Measurements from ENCODE around the gene HOXB6.
A peak's percentile ranks its signal among the peaks of the same experiment; 100 is the strongest.

HOXB6 gene

DNA sequence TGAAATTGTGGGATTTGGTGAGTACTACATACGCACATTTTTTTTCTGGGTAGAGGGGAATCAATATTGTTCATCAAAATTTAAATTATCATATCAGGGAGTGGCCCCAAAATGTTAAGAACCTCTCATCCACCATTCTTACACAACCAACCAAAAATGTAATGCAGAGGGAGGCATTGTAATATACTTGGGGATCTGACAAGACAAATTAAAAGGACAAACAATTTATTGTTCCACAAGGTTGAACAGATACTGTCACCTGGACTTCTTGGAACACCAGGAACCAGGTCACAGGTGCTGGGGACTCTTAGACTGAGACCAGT is 36.0 kb upstream of the HOXB6 start:
- no peak for DNase-seq (ENCODE audit: low read depth)
- TF ChIP-seq, protein P1, sequence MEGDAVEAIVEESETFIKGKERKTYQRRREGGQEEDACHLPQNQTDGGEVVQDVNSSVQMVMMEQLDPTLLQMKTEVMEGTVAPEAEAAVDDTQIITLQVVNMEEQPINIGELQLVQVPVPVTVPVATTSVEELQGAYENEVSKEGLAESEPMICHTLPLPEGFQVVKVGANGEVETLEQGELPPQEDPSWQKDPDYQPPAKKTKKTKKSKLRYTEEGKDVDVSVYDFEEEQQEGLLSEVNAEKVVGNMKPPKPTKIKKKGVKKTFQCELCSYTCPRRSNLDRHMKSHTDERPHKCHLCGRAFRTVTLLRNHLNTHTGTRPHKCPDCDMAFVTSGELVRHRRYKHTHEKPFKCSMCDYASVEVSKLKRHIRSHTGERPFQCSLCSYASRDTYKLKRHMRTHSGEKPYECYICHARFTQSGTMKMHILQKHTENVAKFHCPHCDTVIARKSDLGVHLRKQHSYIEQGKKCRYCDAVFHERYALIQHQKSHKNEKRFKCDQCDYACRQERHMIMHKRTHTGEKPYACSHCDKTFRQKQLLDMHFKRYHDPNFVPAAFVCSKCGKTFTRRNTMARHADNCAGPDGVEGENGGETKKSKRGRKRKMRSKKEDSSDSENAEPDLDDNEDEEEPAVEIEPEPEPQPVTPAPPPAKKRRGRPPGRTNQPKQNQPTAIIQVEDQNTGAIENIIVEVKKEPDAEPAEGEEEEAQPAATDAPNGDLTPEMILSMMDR (conservative IDR thresholded peaks at IDR 0.05; ENCODE audit: control insufficient read depth, insufficient read depth, low read depth, low read length) = no peak
- no peak overlapping the region for H3K4me3 ChIP-seq (ENCODE audit: control insufficient read depth, low read depth, low read length)

DNA sequence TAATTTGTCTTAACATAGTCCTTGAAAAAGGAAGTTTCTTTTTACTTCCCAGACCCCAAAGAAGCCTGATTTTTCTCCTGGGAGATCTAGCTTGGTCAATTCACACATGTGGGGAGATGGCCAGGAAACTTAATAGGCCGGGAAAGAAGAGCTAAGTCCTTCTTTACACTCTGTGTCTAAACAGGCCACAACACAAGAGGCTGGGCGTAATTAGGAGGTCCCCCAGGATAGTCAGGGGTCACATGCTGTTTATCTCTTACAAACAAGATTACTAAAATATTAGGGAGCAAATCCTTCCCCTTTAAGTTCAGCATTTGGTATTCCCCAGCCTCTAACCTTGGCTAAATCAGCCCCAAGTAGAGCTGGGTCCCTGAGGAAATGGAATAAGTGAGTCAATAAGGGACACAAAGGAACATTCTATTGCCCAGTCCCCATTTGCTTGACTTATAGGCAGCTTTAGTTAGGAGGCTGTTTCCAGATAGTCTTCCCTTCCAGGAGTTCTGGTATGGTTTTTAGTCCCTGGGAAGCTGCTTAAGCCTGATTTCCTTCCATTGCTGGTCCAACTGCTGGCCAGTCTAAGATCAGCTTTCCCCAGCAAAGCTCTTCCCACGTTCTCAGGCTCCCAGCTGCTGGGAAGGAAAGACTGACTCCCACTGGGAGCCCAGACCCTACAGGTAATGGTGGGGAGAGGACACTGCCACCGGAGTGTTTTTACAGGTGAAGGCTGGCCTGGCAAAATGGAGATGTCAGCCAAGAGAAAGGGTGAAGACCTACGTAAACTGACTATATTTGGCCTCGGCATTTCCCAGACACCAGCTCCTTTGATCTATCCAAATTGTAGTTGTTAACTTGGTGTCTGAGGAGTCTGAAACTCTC is 35.4 kb upstream of the HOXB6 start:
- no peak for DNase-seq (ENCODE audit: low read depth)
- TF ChIP-seq, protein P1 (conservative IDR thresholded peaks at IDR 0.05; ENCODE audit: control insufficient read depth, insufficient read depth, low read depth, low read length) = no peak

GRCh38 chr17:48639136-48639535 is 34.4 kb upstream of the HOXB6 start:
- DNase-seq (ENCODE audit: low read depth) = no peak
- TF ChIP-seq, protein P1 (conservative IDR thresholded peaks at IDR 0.05; ENCODE audit: control insufficient read depth, insufficient read depth, low read depth, low read length) = no peak
- H3K4me3 ChIP-seq (ENCODE audit: control insufficient read depth, low read depth, low read length) = no peak overlapping the region

More for the DNA sequence above, 35.4 kb upstream of the HOXB6 start:
- no peak overlapping the region for H3K4me3 ChIP-seq (ENCODE audit: control insufficient read depth, low read depth, low read length)

- TF ChIP-seq, protein P1 (conservative IDR thresholded peaks at IDR 0.05; ENCODE audit: control insufficient read depth, insufficient read depth, low read depth, low read length) = no peak
- peak; percentile 94 for DNase-seq (ENCODE audit: low read depth)
- H3K4me3 ChIP-seq (ENCODE audit: control insufficient read depth, low read depth, low read length) = no peak overlapping the region
Observed at GRCh38 chr17:48637323-48638260, 32.8 kb upstream of the HOXB6 start.

DNA sequence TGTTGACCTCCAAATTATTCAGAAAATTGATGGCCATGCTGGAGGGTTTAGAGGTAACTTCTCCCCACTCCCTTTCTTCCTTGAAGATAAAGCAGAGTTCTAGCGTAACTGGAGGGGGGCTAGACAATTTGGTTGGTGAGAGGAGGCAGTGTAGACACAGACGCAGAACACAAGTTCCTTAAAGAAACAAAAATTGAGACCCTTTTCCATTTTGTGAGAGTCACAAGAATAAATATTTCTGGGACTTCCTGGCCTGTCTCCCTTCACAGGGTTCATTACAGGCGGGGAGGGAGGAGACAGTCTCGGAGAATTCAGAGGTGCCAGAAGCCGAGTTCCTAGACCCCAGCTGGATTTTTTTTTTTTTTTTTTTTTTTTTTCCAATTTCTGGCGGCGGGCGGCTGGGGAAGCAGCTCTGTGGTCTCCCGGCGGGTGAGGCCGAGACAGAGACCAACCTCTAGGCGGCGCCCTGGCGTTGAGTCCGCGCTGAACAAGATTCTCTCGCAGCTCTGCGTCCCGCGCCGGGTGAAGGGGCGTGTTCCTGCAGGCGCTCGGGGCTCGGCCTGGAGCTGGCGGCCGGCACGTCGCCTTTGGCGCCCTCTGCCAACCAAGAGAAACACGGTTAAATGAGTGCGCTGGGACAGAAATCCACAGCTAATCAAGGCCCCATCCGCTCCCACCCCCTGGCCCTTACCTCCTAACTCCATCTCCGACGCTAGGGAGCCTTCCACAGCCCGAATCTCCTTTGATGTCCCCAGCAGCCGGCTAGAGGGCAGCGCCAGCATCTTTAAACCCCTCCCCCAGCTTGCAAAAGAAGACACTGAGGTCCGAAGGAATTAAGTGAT is 31.6 kb upstream of the HOXB6 start:
- TF ChIP-seq, protein P1 (conservative IDR thresholded peaks at IDR 0.05; ENCODE audit: control insufficient read depth, insufficient read depth, low read depth, low read length) = peak; percentile 43
- H3K4me3 ChIP-seq (ENCODE audit: control insufficient read depth, low read depth, low read length) = no peak overlapping the region
- peak; percentile 67 for DNase-seq (ENCODE audit: low read depth)
